Keratinocyte (primary cell): Measurements from ENCODE around the gene ACTR2. TPM values are rescaled to one million over a fixed set of nuclear protein-coding genes. Genes with fewer than 3 reads are reported as not detected.

Experiments
- DNase-seq: peaks from one replicate; pipeline ENCODE4 v3.0.0-alpha.2; 2011; ENCODE audit warnings: low read depth, missing footprints, low spot score
- FAIRE-seq: peaks from 2 replicates; lab custom pipeline; 2011; peaks lifted over from hg19 to GRCh38; lab: Jason Lieb, UNC
- H2AFZ ChIP-seq: 2 replicates; pipeline ENCODE4 v1.6.0; 2012; ENCODE audit warnings: low read length, control low read depth, inconsistent platforms; ENCODE audit not compliant: control insufficient read depth
- H3K27ac ChIP-seq: 2 replicates; pipeline ENCODE4 v1.5.1; 2011; ENCODE audit warnings: low read length; ENCODE audit not compliant: control insufficient read depth, insufficient read depth
- H3K27me3 ChIP-seq: 3 replicates; pipeline ENCODE4 v1.6.0; 2011; ENCODE audit warnings: low read length; ENCODE audit not compliant: control insufficient read depth, insufficient read depth; ENCODE audit errors: extremely low read depth
- H3K36me3 ChIP-seq, 2 experiments: 2 replicates in 1 of 2; 3 replicates in 1 of 2; pipeline ENCODE4 v1.5.1; 2011; ENCODE audit warnings: low read length in 2 of 2, mild to moderate bottlenecking in 1 of 2; ENCODE audit not compliant: control insufficient read depth in 2 of 2, insufficient read depth in 2 of 2; ENCODE audit errors: extremely low read depth in 1 of 2
- H3K4me1 ChIP-seq: 3 replicates; pipeline ENCODE4 v1.5.1; 2011; ENCODE audit warnings: low read length; ENCODE audit not compliant: control insufficient read depth, insufficient read depth; ENCODE audit errors: extremely low read depth
- H3K4me2 ChIP-seq: 3 replicates; pipeline ENCODE4 v1.6.0; 2011; ENCODE audit warnings: low read depth, low read length; ENCODE audit not compliant: control insufficient read depth, insufficient read depth; ENCODE audit errors: extremely low read depth
- H3K4me3 ChIP-seq, 3 experiments: fragments of 200-600 bp in 1 of 3; sonication (generic) in 1 of 3; 2 replicates in 2 of 3; 3 replicates in 1 of 3; pipeline ENCODE4 v1.5.1; 2011 to 2016; ENCODE audit warnings: low read length in 3 of 3, mild to moderate bottlenecking in 3 of 3, control low read depth in 2 of 3, inconsistent platforms in 1 of 3, low read depth in 1 of 3, mixed read lengths in 1 of 3, mixed run types in 1 of 3, moderate library complexity in 1 of 3; ENCODE audit not compliant: control insufficient read depth in 2 of 3, insufficient read depth in 2 of 3; ENCODE audit errors: extremely low read depth in 1 of 3
- H3K79me2 ChIP-seq: 2 replicates; pipeline ENCODE4 v1.6.0; 2012; ENCODE audit warnings: low read length; ENCODE audit not compliant: control insufficient read depth, insufficient read depth
- H3K9ac ChIP-seq: 3 replicates; pipeline ENCODE4 v1.6.0; 2011; ENCODE audit warnings: low read length; ENCODE audit not compliant: control insufficient read depth, insufficient read depth; ENCODE audit errors: extremely low read depth
- H3K9me1 ChIP-seq: 3 replicates; pipeline ENCODE4 v1.6.0; 2011; ENCODE audit warnings: low read length; ENCODE audit not compliant: control insufficient read depth, insufficient read depth; ENCODE audit errors: extremely low read depth
- H3K9me3 ChIP-seq: 2 replicates; pipeline ENCODE4 v1.5.1; 2012; ENCODE audit warnings: low read depth, low read length; ENCODE audit not compliant: control insufficient read depth
- H4K20me1 ChIP-seq: 3 replicates; pipeline ENCODE4 v1.6.0; 2011; ENCODE audit warnings: low read length; ENCODE audit not compliant: control insufficient read depth, insufficient read depth; ENCODE audit errors: extremely low read depth
- CTCF ChIP-seq, 3 experiments: IDR thresholded peaks in 1 of 3; conservative IDR thresholded peaks in 1 of 3; optimal IDR thresholded peaks in 1 of 3; 2 replicates in 2 of 3; 3 replicates in 1 of 3; pipeline versions ENCODE3 to v1.5.1; 2011; ENCODE audit warnings: low read length in 3 of 3, mild to moderate bottlenecking in 3 of 3, moderate library complexity in 2 of 3, control low read depth in 1 of 3, inconsistent platforms in 1 of 3; ENCODE audit not compliant: insufficient read depth in 2 of 3; ENCODE audit errors: extremely low read depth in 1 of 3
- EZH2 ChIP-seq: IDR thresholded peaks from one replicate; pipeline ENCODE4 v1.6.1; 2012; ENCODE audit warnings: inconsistent platforms, mild to moderate bottlenecking, low read length, moderate library complexity
- dilution Hi-C: fragments of 300-500 bp; cut with MboI; formaldehyde crosslinking; loops from one replicate; pipeline ENCODE4 v1.7.0; 2020; ENCODE audit warnings: low sequenced_read_pairs; ENCODE audit not compliant: extremely low pct_ligation_motif_present
- polyA plus RNA-seq, 5 experiments: library from polyadenylated mRNA; depleted of rRNA in 3 of 5; stranded (reverse) in 3 of 5; stranded (forward) in 1 of 5; unstranded in 1 of 5; fragments of >200 nt; gene quantifications; 1 replicate in 1 of 5; 2 replicates in 3 of 5; 3 replicates in 1 of 5; pipeline versions ENCODE4 v1.2.1 to v1.2.3, GENCODE V29; 2011 to 2012; ENCODE audit warnings: missing spikeins in 2 of 5, low read depth in 1 of 5, low replicate concordance in 1 of 5

Gene ACTR2
- polyA plus RNA-seq, 1 donor (not counting 4 experiments of a cell fraction or from before 2014, with no cell fraction given) = 257 TPM

DNA sequence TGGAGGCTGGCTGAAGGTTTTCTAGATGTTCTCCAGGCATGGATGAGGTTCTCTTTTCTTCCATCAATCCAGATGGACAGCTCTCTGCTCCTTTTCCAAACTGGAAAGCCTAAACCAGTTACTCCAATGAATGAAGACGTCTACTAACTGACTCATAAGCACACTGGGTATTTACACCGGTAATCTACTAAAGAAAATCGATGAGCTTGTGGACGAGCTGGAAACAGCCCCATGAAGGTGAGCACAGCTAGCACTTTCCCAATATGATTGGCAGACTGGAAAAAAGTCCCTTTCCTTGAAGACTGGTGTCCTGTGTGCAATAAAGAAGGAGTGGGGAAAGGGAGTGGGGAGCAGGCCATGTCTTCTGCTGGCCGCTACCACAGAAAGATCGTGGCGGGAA, 84.0 kb downstream of the ACTR2 start:
- Histone ChIP-seq H3K27ac (no peak overlapping the region), H3K4me3 (no peak overlapping the region), H3K4me2 (no peak overlapping the region), H3K79me2 (peaks cover 14% of the 10 kb centered on the region), H3K27me3 (no peaks in the 10 kb centered on the region), H3K9ac (no peak overlapping the region), H3K9me1 (no peaks in the 10 kb centered on the region), H3K9me3 (no peaks in the 10 kb centered on the region), H3K36me3 (peaks cover 33 to 45% of the 10 kb centered on the region in 2 experiments), H2AFZ (no peak overlapping the region), H3K4me1 (peaks cover 22% of the 10 kb centered on the region), H4K20me1 (no peaks in the 10 kb centered on the region)
- DNase-seq = no peak
- TF ChIP-seq EZH2 = no peak
- TF ChIP-seq CTCF (optimal IDR thresholded peaks at IDR 0.05 in 1 of 3, IDR thresholded peaks at IDR 0.05 in 1 of 3, conservative IDR thresholded peaks at IDR 0.05 in 1 of 3; ENCODE audit: extremely low read depth in 1 of 3, insufficient read depth in 2 of 3, low read length in 3 of 3) = no peak
- no peak for FAIRE-seq
- dilution Hi-C loops = no loop called here

DNA sequence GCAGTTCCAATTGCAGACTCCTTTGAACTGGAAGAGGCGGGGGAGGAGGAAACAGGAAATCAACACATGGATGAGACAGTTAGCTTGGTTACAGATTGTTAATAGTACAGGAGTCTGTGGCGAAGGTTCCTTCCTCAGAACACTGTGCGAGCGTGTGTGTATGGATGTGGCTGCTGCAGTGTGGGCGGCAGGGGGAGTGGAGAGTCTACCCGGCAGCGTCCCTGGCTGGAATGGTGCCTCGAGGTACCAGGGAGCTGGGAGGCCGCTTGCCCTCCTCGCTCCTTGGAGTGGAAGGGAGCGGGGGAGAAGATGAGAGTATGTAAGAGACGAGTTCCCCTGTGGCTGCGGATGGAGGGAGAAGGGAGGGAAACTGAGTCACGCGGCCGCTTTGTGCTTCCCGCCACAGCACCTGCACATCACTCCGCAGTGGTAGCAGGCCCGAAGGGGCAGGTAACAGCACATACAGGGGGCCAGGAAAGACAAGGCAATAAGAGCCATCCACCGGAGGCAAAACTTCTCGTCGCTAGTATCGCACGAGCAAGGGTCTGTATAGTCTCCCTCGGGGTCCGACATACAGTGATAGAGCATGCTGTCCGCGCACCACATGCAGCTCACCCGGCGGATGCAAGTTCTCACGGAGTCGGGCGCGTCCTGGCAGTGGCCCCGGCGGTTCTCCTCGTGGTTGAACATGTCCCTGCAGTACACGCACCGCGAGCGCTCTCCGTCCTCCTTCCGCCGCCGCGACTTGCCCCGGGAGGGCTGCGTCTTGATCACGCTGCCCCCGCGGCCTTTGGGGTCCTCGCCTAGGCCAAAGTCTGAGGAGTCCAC, 85.7 kb downstream of the ACTR2 start:
- Histone ChIP-seq H3K79me2 (peaks cover 19% of the 10 kb centered on the region), H3K9me3 (no peaks in the 10 kb centered on the region), H3K4me3 (no peak overlapping the region), H4K20me1 (no peaks in the 10 kb centered on the region), H3K4me2 (no peak overlapping the region), H3K27me3 (no peaks in the 10 kb centered on the region), H3K36me3 (peaks cover 33 to 55% of the 10 kb centered on the region in 2 experiments), H2AFZ (no peak overlapping the region), H3K27ac (no peak overlapping the region), H3K9ac (no peak overlapping the region), H3K9me1 (no peaks in the 10 kb centered on the region), H3K4me1 (peaks cover 37% of the 10 kb centered on the region)
- dilution Hi-C loops = no loop called here
- no peak for FAIRE-seq
- no peak for TF ChIP-seq CTCF (optimal IDR thresholded peaks at IDR 0.05 in 1 of 3, IDR thresholded peaks at IDR 0.05 in 1 of 3, conservative IDR thresholded peaks at IDR 0.05 in 1 of 3; ENCODE audit: extremely low read depth in 1 of 3, insufficient read depth in 2 of 3, low read length in 3 of 3)
- no peak for TF ChIP-seq EZH2
- DNase-seq = no peak
